Colonic mucosa (tissue), 4 donors: ENCODE measurements around the gene PRSS38. TPM values are rescaled to one million over a fixed set of nuclear protein-coding genes. Genes with fewer than 3 reads are reported as not detected.
"Not testable (repeated sequence)": the region's sequence is repeated elsewhere in the genome, so short reads cannot be mapped to it uniquely, and the experiment has no call there.

Source experiments
- DNase-seq: peaks from one replicate; pipeline ENCODE4 v3.0.0-alpha.2; 2020
- H3K27ac ChIP-seq: fragments of 200-600 bp; one replicate; pipeline ENCODE4 v1.8.0; 2021
- H3K27me3 ChIP-seq: fragments of 200-600 bp; one replicate; pipeline ENCODE4 v1.8.0; 2021
- H3K36me3 ChIP-seq: fragments of 200-600 bp; one replicate; pipeline ENCODE4 v1.8.0; 2021
- H3K4me1 ChIP-seq: fragments of 200-600 bp; one replicate; pipeline ENCODE4 v1.8.0; 2021; ENCODE audit warnings: mild to moderate bottlenecking
- H3K4me3 ChIP-seq: fragments of 200-600 bp; one replicate; pipeline ENCODE4 v1.8.0; 2021
- H3K9ac ChIP-seq, 2 donors: one replicate each; pipeline ENCODE4 v1.7.0; 2013; ENCODE audit warnings: control low read depth in 2 of 2, low read depth in 2 of 2, low read length in 2 of 2
- H3K9me3 ChIP-seq: fragments of 200-600 bp; one replicate; pipeline ENCODE4 v1.8.0; 2021
- CTCF ChIP-seq: fragments of 200-600 bp; IDR thresholded peaks from one replicate; pipeline ENCODE4 v1.8.0; 2022; ENCODE audit warnings: antibody characterized with exemption, mild to moderate bottlenecking
- intact Hi-C: fragments of 100-400 bp; cut with DNase I; formaldehyde crosslinking; loops from one replicate; pipeline ENCODE4 v1.14.1; 2022
- total RNA-seq, 2 donors: library from RNA; stranded (reverse); fragmentation: NEBNext Ultra II Directional in 1 of 2; extraction: Animal tissue kit (Norgen Biotek cat#: 25700) in 1 of 2; gene quantifications; one replicate each; pipeline ENCODE4 v1.2.1, GENCODE V29; 2021
- donor health status: healthy.
- donor health status: DM: no; HTN: no; CAD: no.
- donor health status: DM: no; HTN: no; CAD: no.

Gene PRSS38
- total RNA-seq, 2 donors from 2014 or later = not detected

- H3K27ac ChIP-seq = no peak overlapping the region
- H3K9ac ChIP-seq = no peak overlapping the region
- no peaks in the 10 kb centered on the region for H3K36me3 ChIP-seq
- no peak for DNase-seq
- H3K27me3 ChIP-seq = no peaks in the 10 kb centered on the region
- H3K4me3 ChIP-seq = no peak overlapping the region
- H3K9me3 ChIP-seq = no peaks in the 10 kb centered on the region
- H3K4me1 ChIP-seq = no peaks in the 10 kb centered on the region
- TF ChIP-seq CTCF = no peak
- intact Hi-C loops = no loop called here
Measured at GRCh38 chr1:227844320-227845146, 29.1 kb downstream of the PRSS38 start.

GRCh38 chr1:227845147-227845458, 29.6 kb downstream of the PRSS38 start:
- no peak for DNase-seq
- H3K9ac ChIP-seq = no peak overlapping the region
- no peaks in the 10 kb centered on the region for H3K4me1 ChIP-seq
- H3K9me3 ChIP-seq = no peaks in the 10 kb centered on the region
- no peaks in the 10 kb centered on the region for H3K27me3 ChIP-seq
- H3K27ac ChIP-seq = no peak overlapping the region
- no peaks in the 10 kb centered on the region for H3K36me3 ChIP-seq
- intact Hi-C loops = no loop called here
- no peak for TF ChIP-seq CTCF
- H3K4me3 ChIP-seq = no peak overlapping the region

GRCh38 chr1:227845519-227845918, 30.0 kb downstream of the PRSS38 start:
- Histone ChIP-seq H3K27me3 (no peaks in the 10 kb centered on the region), H3K9ac (no peak overlapping the region), H3K4me3 (no peak overlapping the region), H3K9me3 (no peaks in the 10 kb centered on the region), H3K4me1 (no peaks in the 10 kb centered on the region), H3K27ac (no peak overlapping the region), H3K36me3 (no peaks in the 10 kb centered on the region)
- intact Hi-C loops = no loop called here
- DNase-seq = no peak
- no peak for TF ChIP-seq CTCF

- no peak overlapping the region for H3K9ac ChIP-seq
- intact Hi-C loops = no loop called here
- H3K4me3 ChIP-seq = no peak overlapping the region
- H3K4me1 ChIP-seq = no peaks in the 10 kb centered on the region
- no peak for TF ChIP-seq CTCF
- no peaks in the 10 kb centered on the region for H3K36me3 ChIP-seq
- no peak overlapping the region for H3K27ac ChIP-seq
- H3K9me3 ChIP-seq = no peaks in the 10 kb centered on the region
- H3K27me3 ChIP-seq = no peaks in the 10 kb centered on the region
- no peak for DNase-seq
Measured at GRCh38 chr1:227846265-227846858, 30.9 kb downstream of the PRSS38 start.

- H3K36me3 ChIP-seq, intact Hi-C loops, H3K4me1 ChIP-seq, DNase-seq, H3K4me3 ChIP-seq, H3K27me3 ChIP-seq, H3K9ac ChIP-seq, H3K9me3 ChIP-seq, H3K27ac ChIP-seq: not testable (repeated sequence)
Measured at GRCh38 chr1:227847046-227847445, 31.6 kb downstream of the PRSS38 start.

- intact Hi-C loops = no loop called here
- no peak overlapping the region for H3K27ac ChIP-seq
- no peak for TF ChIP-seq CTCF
- no peak overlapping the region for H3K9ac ChIP-seq
- no peaks in the 10 kb centered on the region for H3K9me3 ChIP-seq
- H3K27me3 ChIP-seq = no peaks in the 10 kb centered on the region
- H3K4me3 ChIP-seq = no peak overlapping the region
- DNase-seq = no peak
- no peaks in the 10 kb centered on the region for H3K36me3 ChIP-seq
- no peaks in the 10 kb centered on the region for H3K4me1 ChIP-seq
Measured at GRCh38 chr1:227848430-227848932, 33.0 kb downstream of the PRSS38 start.
